ENCODE measurements around the gene OCA2.

OCA2 gene

DNA sequence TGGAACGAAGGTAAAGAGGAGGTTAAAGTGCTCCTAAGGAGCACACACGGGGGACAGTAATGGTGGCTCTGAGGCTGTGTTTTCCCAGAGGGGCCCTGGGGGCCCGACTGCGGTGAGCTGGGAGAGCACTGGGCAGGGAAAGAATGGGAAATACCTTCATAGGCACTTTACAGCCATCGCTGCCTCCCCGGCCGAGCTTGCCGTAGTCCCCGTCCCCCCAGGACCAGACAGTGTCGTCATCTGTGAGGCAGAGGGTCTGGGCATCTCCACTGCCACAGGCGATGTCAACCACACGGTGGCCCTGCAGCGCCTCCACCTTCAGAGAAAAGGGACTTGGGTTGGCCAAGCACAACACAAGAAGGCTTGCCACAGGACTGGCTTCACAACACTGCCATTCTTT, 32.8 kb upstream of the OCA2 start:
- DNase-seq (ENCODE audit: low read depth in 2 of 2), result no peak
- TF ChIP-seq, protein P1, sequence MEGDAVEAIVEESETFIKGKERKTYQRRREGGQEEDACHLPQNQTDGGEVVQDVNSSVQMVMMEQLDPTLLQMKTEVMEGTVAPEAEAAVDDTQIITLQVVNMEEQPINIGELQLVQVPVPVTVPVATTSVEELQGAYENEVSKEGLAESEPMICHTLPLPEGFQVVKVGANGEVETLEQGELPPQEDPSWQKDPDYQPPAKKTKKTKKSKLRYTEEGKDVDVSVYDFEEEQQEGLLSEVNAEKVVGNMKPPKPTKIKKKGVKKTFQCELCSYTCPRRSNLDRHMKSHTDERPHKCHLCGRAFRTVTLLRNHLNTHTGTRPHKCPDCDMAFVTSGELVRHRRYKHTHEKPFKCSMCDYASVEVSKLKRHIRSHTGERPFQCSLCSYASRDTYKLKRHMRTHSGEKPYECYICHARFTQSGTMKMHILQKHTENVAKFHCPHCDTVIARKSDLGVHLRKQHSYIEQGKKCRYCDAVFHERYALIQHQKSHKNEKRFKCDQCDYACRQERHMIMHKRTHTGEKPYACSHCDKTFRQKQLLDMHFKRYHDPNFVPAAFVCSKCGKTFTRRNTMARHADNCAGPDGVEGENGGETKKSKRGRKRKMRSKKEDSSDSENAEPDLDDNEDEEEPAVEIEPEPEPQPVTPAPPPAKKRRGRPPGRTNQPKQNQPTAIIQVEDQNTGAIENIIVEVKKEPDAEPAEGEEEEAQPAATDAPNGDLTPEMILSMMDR (IDR thresholded peaks at IDR 0.05; ENCODE audit: low read depth, low read length), result no peak
- no peak overlapping the region for H3K4me3 ChIP-seq (replicated peaks in 1 of 2; ENCODE audit: low read depth in 2 of 2, low read length in 2 of 2)

DNA sequence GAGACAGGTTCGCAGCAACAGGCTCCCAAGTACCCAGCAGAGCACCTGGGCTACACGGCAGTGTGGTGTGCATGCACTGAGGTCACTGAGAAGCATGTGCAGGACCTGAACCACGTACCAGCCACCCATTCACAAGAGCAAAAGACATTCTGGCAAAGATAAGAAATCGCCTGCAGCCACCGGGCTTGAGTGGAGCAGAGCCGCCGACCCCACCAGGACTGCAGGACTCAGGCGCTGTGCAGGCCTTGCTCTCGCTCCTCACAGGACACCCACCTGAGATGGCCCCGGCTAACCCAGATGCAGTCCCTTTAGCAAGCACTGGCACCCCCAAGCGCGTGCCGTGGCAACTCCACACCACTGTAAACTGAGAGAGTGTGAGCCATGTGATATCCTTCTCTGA, 32.3 kb upstream of the OCA2 start:
- no peak for DNase-seq (ENCODE audit: low read depth in 2 of 2)
- H3K4me3 ChIP-seq (replicated peaks in 1 of 2; ENCODE audit: low read depth in 2 of 2, low read length in 2 of 2), result no peak overlapping the region
- TF ChIP-seq, protein P1 (IDR thresholded peaks at IDR 0.05; ENCODE audit: low read depth, low read length), result no peak

DNA sequence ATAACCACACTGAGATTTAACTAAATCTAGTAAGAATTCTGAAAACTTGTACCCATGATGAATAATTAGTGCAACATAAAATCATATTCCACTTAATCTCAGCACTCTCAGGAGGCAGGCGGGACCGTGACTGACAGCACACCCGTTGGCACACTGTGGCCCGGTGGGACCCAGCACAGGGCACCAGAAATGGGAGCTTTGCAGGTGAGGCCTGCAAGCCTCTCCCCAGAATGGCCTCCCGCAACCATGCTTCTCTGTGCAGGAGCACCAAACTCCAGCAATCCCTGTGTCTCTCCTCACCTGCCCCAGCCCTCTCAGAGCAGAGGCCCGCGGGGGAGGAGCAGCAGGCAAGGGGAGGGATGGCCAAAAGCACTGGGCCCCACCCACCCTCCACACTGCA, 31.5 kb upstream of the OCA2 start:
- no peak for DNase-seq (ENCODE audit: low read depth in 2 of 2)
- no peak overlapping the region for H3K4me3 ChIP-seq (replicated peaks in 1 of 2; ENCODE audit: low read depth in 2 of 2, low read length in 2 of 2)
- TF ChIP-seq, protein P1 (IDR thresholded peaks at IDR 0.05; ENCODE audit: low read depth, low read length), result no peak

DNA sequence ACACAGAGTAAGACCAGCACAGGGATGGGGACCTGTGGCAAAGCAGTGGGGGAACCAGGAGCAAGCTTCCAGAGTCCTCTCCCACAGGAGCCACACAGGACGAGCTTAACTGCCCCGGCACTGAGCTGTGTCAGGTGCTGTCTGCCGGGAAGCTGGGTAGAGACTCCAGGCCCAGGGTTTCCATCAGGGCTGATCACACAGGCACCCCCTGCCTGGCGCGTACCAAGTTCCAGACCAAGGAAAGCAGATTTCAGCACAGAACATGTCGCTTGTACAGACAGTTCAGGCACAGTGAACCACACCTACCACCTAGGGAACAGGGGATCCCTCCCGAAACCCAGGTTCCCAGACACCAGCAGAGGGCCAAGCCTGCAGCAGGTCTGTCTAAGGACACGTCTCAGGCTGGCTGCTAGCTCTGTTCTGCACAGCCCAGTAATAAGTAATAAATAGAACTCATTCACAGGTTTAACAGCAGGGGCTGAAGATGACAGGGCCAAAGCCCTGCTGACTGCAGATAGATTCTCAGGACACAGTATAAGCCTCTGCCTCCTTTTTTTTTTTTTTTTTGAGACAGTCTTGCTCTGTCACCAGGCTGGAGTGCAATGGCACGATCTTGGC, 30.2 kb upstream of the OCA2 start:
- DNase-seq (ENCODE audit: low read depth in 2 of 2), result no peak
- H3K4me3 ChIP-seq (replicated peaks in 1 of 2; ENCODE audit: low read depth in 2 of 2, low read length in 2 of 2), result no peak overlapping the region
- TF ChIP-seq, protein P1 (IDR thresholded peaks at IDR 0.05; ENCODE audit: low read depth, low read length), result no peak

DNA sequence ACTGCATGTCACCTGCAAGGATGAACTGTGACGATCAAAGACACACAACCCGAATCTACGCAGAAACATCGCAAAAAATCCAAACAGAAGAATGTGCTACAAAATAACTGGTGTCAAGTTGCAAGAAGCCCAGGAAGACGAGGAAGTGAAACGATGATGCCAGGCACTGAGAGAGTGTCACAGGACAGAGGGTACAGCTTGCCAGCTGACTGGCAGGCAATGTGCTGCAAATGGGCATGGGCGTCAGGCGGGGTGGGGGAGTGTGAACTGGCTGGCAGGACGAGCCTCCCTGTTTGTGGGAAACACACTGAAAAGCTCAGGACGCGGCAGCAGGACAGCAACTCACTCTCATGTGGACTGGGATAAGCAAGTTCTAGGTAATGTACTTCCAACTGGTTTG, 28.9 kb upstream of the OCA2 start:
- no peak overlapping the region for H3K4me3 ChIP-seq (replicated peaks in 1 of 2; ENCODE audit: low read depth in 2 of 2, low read length in 2 of 2)
- TF ChIP-seq, protein P1 (IDR thresholded peaks at IDR 0.05; ENCODE audit: low read depth, low read length), result no peak
- no peak for DNase-seq (ENCODE audit: low read depth in 2 of 2)

DNA sequence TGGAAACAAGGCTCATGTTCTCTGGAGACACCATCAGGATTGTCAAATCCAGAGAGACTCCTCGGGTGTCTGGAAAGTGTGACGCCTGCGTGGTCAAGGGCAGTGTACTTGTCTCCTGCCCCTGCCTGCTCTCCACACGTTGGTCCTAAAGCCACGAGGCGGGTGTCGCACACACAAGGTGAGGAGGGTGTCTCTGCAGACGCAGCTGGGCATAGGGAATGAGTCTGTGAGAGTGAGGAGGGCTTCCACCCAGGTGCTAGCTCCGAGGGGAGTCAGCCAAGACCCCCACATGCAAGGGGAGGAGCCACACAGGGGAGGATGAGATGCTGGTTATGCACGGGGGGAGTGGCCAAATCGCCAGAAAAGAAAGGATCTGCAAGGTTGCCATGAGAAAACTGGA, 27.9 kb upstream of the OCA2 start:
- no peak for DNase-seq (ENCODE audit: low read depth in 2 of 2)
- TF ChIP-seq, protein P1 (IDR thresholded peaks at IDR 0.05; ENCODE audit: low read depth, low read length), result no peak
- H3K4me3 ChIP-seq (replicated peaks in 1 of 2; ENCODE audit: low read depth in 2 of 2, low read length in 2 of 2), result no peak overlapping the region

All from cardiac fibroblast (primary cell).